ENCODE measurements around the gene PRR29. TPM values are rescaled to one million over a fixed set of nuclear protein-coding genes. Genes with fewer than 3 reads are reported as not detected.
"Not testable (repeated sequence)": the region's sequence is repeated elsewhere in the genome, so short reads cannot be mapped to it uniquely, and the experiment has no call there.

Gene PRR29
- total RNA-seq, 1 donor from 2014 or later: not detected

GRCh38 chr17:64015447-64015846 lies 17.3 kb downstream of the PRR29 start:
- no peak for DNase-seq

- no peak for DNase-seq
Observed at GRCh38 chr17:64016231-64016784, 18.2 kb downstream of the PRR29 start.

GRCh38 chr17:64016974-64017373 lies 18.8 kb downstream of the PRR29 start:
- no peak for DNase-seq

- DNase-seq: no peak
Observed at GRCh38 chr17:64017381-64017980, 19.3 kb downstream of the PRR29 start.

GRCh38 chr17:64019551-64019961 lies 21.4 kb downstream of the PRR29 start:
- DNase-seq: not testable (repeated sequence)

- peak; percentile 19 for DNase-seq
Observed at GRCh38 chr17:64020056-64020766, 22.1 kb downstream of the PRR29 start, which contains the start of gene ICAM2. ICAM2 (minus strand) TSS chr17:64020633; CDS start chr17:64006691, 13,942 bp downstream.

- no peak for DNase-seq
Observed at GRCh38 chr17:64022611-64023063, 24.5 kb downstream of the PRR29 start.

- DNase-seq: no peak
Observed at GRCh38 chr17:64024215-64024654, 26.1 kb downstream of the PRR29 start.

- no peak for DNase-seq
Observed at GRCh38 chr17:64024781-64025731, 26.9 kb downstream of the PRR29 start.

GRCh38 chr17:64025732-64026294 lies 27.7 kb downstream of the PRR29 start:
- DNase-seq: peak; percentile 27

- DNase-seq: no peak
Observed at GRCh38 chr17:64028874-64029464, 30.8 kb downstream of the PRR29 start.

GRCh38 chr17:64032081-64032480 lies 33.9 kb downstream of the PRR29 start:
- DNase-seq: no peak

GRCh38 chr17:64036198-64036922 lies 38.2 kb downstream of the PRR29 start:
- no peak for DNase-seq

- no peak for DNase-seq
Observed at GRCh38 chr17:64037180-64037579, 39.0 kb downstream of the PRR29 start.

GRCh38 chr17:64037802-64038201 lies 39.7 kb downstream of the PRR29 start:
- DNase-seq: no peak

- DNase-seq: no peak
Observed at GRCh38 chr17:64038331-64039105, 40.4 kb downstream of the PRR29 start.

GRCh38 chr17:64039106-64039400 lies 40.9 kb downstream of the PRR29 start:
- DNase-seq: no peak

- no peak for DNase-seq
Observed at GRCh38 chr17:64040206-64040605, 42.1 kb downstream of the PRR29 start.

- DNase-seq: no peak
Observed at GRCh38 chr17:64041912-64042311, 43.8 kb downstream of the PRR29 start.

All from skin of body (tissue), 2 donors.